Stomach smooth muscle (tissue), 2 donors: ENCODE data around the gene DCHS1.

ENCODE experiments used
- H3K27ac ChIP-seq: one replicate; pipeline ENCODE4 v1.7.0; 2013; ENCODE audit warnings: mild to moderate bottlenecking, low read length, inconsistent platforms
- H3K27me3 ChIP-seq, 2 donors: one replicate each; pipeline ENCODE4 v1.7.0; 2013; ENCODE audit warnings: low read length in 2 of 2; ENCODE audit not compliant: insufficient read depth in 2 of 2, control insufficient read depth in 1 of 2
- H3K36me3 ChIP-seq, 2 donors: one replicate each; pipeline ENCODE4 v1.7.0; 2013; ENCODE audit warnings: low read length in 2 of 2; ENCODE audit not compliant: control insufficient read depth in 2 of 2, insufficient read depth in 2 of 2
- H3K4me1 ChIP-seq: one replicate; pipeline ENCODE4 v1.7.0; 2013; ENCODE audit warnings: low read length; ENCODE audit not compliant: control insufficient read depth, insufficient read depth
- H3K4me3 ChIP-seq, 2 donors: one replicate each; pipeline ENCODE4 v1.7.0; 2013; ENCODE audit warnings: low read length in 2 of 2
- H3K9ac ChIP-seq, 2 donors: one replicate each; pipeline ENCODE4 v1.7.0; 2013; ENCODE audit warnings: low read length in 2 of 2, mild to moderate bottlenecking in 1 of 2
- H3K9me3 ChIP-seq, 2 donors: one replicate each; pipeline ENCODE4 v1.7.0; 2013; ENCODE audit warnings: low read length in 2 of 2; ENCODE audit not compliant: control insufficient read depth in 2 of 2
- donor health status: healthy.
- donor health status: Pancreatic carcinoma.

The DCHS1 gene

GRCh38 chr11:6646918-6647679, 8.5 kb downstream of the DCHS1 start:
- Histone ChIP-seq H3K9me3 (no peaks in the 10 kb centered on the region), H3K27ac (peak overlapping the region; percentile 80), H3K4me3 (peak overlapping the region in 1 of 2 donors; percentile 60), H3K9ac (peak overlapping the region in 1 of 2 donors; percentile 28), H3K4me1 (peaks cover 32% of the 10 kb centered on the region), H3K36me3 (no peaks in the 10 kb centered on the region), H3K27me3 (no peaks in the 10 kb centered on the region)

GRCh38 chr11:6646576-6646917, 9.1 kb downstream of the DCHS1 start:
- H3K4me1 ChIP-seq = peaks cover 35% of the 10 kb centered on the region
- H3K36me3 ChIP-seq = no peaks in the 10 kb centered on the region
- peak overlapping the region in 1 of 2 donors; percentile 60 for H3K4me3 ChIP-seq
- no peaks in the 10 kb centered on the region for H3K9me3 ChIP-seq
- H3K27me3 ChIP-seq = no peaks in the 10 kb centered on the region
- peak overlapping the region; percentile 80 for H3K27ac ChIP-seq
- peak overlapping the region; percentile 28 to 29 for H3K9ac ChIP-seq

- H3K4me1 ChIP-seq = peaks cover 38% of the 10 kb centered on the region
- no peaks in the 10 kb centered on the region for H3K27me3 ChIP-seq
- H3K9me3 ChIP-seq = no peaks in the 10 kb centered on the region
- H3K4me3 ChIP-seq = peak overlapping the region in 1 of 2 donors; percentile 60
- H3K36me3 ChIP-seq = peaks cover 0 to 1% of the 10 kb centered on the region in 2 donors
- peak overlapping the region; percentile 80 for H3K27ac ChIP-seq
- H3K9ac ChIP-seq = peak overlapping the region in 1 of 2 donors; percentile 29
These were observed 9.5 kb downstream of the DCHS1 start for GRCh38 chr11:6646071-6646470.

- Histone ChIP-seq H3K4me3 (no peak overlapping the region), H3K27ac (no peak overlapping the region), H3K9me3 (no peaks in the 10 kb centered on the region), H3K4me1 (peaks cover 48% of the 10 kb centered on the region), H3K27me3 (no peaks in the 10 kb centered on the region), H3K36me3 (peaks cover 18 to 19% of the 10 kb centered on the region in 2 donors), H3K9ac (no peak overlapping the region)
These were observed 12.7 kb downstream of the DCHS1 start for GRCh38 chr11:6642957-6643356.

GRCh38 chr11:6640985-6641701, 14.5 kb downstream of the DCHS1 start:
- peaks cover 42% of the 10 kb centered on the region for H3K4me1 ChIP-seq
- H3K9me3 ChIP-seq = no peaks in the 10 kb centered on the region
- no peak overlapping the region for H3K4me3 ChIP-seq
- H3K27ac ChIP-seq = no peak overlapping the region
- no peaks in the 10 kb centered on the region for H3K27me3 ChIP-seq
- no peak overlapping the region for H3K9ac ChIP-seq
- peaks cover 18 to 19% of the 10 kb centered on the region in 2 donors for H3K36me3 ChIP-seq

GRCh38 chr11:6640036-6640984, 15.3 kb downstream of the DCHS1 start:
- H3K36me3 ChIP-seq = peaks cover 18 to 19% of the 10 kb centered on the region in 2 donors
- no peaks in the 10 kb centered on the region for H3K27me3 ChIP-seq
- H3K4me3 ChIP-seq = no peak overlapping the region
- H3K9me3 ChIP-seq = no peaks in the 10 kb centered on the region
- H3K4me1 ChIP-seq = peaks cover 43% of the 10 kb centered on the region
- no peak overlapping the region for H3K27ac ChIP-seq
- no peak overlapping the region for H3K9ac ChIP-seq

GRCh38 chr11:6638429-6638828, 17.2 kb downstream of the DCHS1 start:
- no peaks in the 10 kb centered on the region for H3K27me3 ChIP-seq
- H3K4me1 ChIP-seq = peaks cover 48% of the 10 kb centered on the region
- peak overlapping the region; percentile 62 for H3K27ac ChIP-seq
- peak overlapping the region in 1 of 2 donors; percentile 44 for H3K4me3 ChIP-seq
- H3K9me3 ChIP-seq = no peaks in the 10 kb centered on the region
- H3K36me3 ChIP-seq = peaks cover 19% of the 10 kb centered on the region in 2 donors
- H3K9ac ChIP-seq = no peak overlapping the region

- Histone ChIP-seq H3K4me3 (no peak overlapping the region), H3K9me3 (no peaks in the 10 kb centered on the region), H3K9ac (no peak overlapping the region), H3K27ac (peak overlapping the region; percentile 62), H3K4me1 (peaks cover 52% of the 10 kb centered on the region), H3K27me3 (no peaks in the 10 kb centered on the region), H3K36me3 (peaks cover 22 to 24% of the 10 kb centered on the region in 2 donors)
These were observed 17.7 kb downstream of the DCHS1 start for GRCh38 chr11:6637871-6638270.

GRCh38 chr11:6636480-6636879, 19.1 kb downstream of the DCHS1 start:
- H3K36me3 ChIP-seq = peaks cover 36% of the 10 kb centered on the region in 2 donors
- H3K4me3 ChIP-seq = no peak overlapping the region
- H3K9ac ChIP-seq = no peak overlapping the region
- peak overlapping the region; percentile 62 for H3K27ac ChIP-seq
- peaks cover 48% of the 10 kb centered on the region for H3K4me1 ChIP-seq
- no peaks in the 10 kb centered on the region for H3K27me3 ChIP-seq
- no peaks in the 10 kb centered on the region for H3K9me3 ChIP-seq
